HG03196 (cell line): ENCODE measurements around the gene ANKUB1.

Experiments used
- ATAC-seq: cut with Tn5 transposase; IDR thresholded peaks from one replicate; pipeline ENCODE4 v1.9.1; 2021; ENCODE audit not compliant: unreplicated experiment

Gene ANKUB1

GRCh38 chr3:149765762-149766334 lies 26.5 kb downstream of the ANKUB1 start:
- ATAC-seq: no peak

DNA sequence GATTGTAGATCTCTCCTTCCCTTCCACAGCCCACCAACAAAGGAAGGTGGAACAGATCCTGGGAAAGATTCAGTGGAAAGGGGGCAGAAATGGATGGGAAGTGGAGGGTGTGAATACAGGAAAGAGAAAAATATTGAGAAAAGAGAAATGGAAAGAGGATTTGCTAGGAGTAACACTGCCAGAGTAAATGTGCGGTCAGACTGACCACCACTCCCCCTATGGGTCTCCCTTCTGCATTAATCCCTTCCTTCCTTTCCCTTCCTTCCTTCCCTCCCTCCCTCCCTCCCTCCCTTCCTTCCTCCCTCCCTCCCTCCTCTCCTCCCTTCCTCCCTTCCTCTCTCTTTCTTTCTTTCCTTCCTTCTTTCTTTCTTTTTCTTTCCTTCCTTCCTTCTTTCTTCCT lies 28.1 kb downstream of the ANKUB1 start:
- no peak for ATAC-seq

GRCh38 chr3:149763565-149764195 lies 28.7 kb downstream of the ANKUB1 start:
- ATAC-seq: no peak

GRCh38 chr3:149753717-149754116 lies 38.6 kb downstream of the ANKUB1 start:
- no peak for ATAC-seq

- ATAC-seq: peak; percentile 10
Observed at GRCh38 chr3:149752788-149753136, 39.6 kb downstream of the ANKUB1 start.

DNA sequence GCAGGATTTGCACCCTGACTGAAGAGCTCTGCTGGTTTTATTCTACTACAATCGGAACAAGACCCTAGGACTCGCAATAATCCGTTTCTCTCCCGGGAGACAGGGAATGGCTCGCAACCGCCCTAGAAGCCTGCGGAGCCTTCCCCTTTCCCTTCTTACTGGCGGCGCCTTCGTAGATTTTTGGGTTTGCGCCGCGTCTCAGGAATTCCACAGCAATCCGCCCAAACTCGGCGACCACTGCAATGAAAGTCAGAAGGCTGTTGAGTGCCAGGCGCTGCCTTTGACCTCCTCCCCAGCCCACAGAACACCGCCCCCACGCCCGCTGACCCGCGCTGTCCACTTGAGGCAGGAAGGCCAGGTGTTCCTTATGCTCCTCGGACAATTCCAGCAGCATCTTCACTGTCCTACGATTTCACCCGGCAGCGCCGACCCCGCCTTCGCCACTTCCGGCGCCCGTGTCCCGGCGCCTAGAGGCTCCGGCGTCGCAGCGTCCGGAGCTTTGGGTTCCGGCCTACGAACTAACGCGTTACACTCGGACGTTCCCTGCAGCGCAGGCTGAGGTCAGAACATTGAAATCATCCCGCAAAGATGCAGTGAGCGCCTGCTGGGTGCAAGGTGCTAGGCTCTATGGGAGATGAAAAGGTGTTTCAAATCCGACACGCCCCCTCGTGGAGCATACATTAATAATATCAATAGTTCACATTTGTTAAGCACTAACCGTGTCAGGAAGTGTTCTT lies 40.1 kb downstream of the ANKUB1 start, which contains the start of gene COMMD2:
Gene COMMD2, minus strand, starts transcription at position 439 of the 737 bp plus-strand sequence. Its CDS starts 45 bp downstream, at position 394.
- ATAC-seq: peak; percentile 98

DNA sequence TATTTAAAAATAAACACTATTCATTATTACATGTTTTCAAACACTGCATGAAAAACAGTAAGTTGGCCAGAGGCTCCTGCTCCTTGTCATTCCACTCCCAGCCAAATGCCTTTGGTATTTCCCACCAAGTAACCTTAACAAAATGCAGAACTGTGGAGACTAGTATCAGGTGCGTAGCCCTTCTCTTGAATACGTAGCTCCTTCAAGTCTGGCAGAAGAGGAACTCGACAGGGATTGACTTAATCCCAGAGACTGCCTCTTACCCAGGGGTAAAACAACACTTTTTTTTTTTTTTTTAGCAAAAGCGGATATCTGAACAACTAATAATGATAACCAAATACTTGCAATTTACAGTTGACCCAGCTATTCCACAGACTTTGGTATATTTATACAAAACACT lies 40.8 kb downstream of the ANKUB1 start:
- ATAC-seq: no peak

DNA sequence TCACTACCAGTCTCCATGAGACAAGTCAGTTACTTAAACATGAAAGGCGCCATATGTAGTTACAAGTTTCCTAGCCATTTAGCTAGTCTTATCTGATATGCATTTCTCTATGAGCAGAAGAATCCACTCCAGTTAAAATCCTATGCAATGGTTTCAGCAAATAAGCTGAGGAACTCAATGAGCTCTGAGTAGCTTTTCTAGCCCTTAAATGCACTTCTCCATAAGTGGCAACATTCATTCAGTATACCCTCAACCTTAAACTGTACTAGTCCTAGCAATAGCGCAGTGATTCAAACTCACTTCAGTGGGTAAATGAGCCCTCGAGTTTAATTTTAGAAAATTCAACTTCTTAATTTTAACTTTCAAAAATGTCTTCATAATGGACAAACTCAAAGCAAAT lies 47.7 kb downstream of the ANKUB1 start:
- no peak for ATAC-seq

- no peak for ATAC-seq
Observed at GRCh38 chr3:149744151-149744550, 48.2 kb downstream of the ANKUB1 start.

DNA sequence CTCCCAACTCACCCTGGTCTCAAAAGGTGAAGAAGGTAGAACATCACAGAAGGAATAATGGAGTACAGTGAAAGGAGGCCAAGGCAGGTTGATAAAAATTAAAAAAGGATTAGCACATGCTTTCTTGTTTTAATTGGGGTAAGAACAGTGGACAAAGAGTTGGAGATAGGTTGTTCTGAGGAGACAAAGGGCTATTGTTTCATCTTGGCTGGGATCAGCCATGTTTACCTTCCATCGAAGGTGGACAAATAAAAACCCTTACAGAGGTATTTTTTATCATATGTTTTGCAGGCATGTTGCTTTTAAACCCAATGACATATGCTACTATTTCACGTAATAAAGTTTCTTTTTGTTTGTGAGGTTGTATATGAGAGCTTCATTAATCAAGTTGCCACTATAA lies 53.0 kb downstream of the ANKUB1 start:
- ATAC-seq: no peak

DNA sequence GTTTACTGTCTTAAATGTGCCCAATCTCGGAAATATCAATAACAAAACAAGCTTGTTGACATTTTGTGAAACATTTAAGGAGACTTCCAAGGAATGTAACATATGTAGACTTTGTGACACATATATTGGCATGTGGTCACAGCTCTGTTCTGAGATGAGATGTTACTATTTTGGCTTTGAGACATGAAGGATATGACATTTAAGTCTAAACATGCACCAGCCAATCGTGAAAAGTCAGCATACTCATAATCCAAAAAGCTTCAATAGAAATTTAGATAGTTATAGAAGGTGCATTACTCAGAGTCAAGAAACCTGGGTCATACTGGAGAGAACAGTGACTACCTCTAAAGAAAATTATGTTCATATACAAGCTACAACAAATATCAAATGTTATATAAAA lies 53.5 kb downstream of the ANKUB1 start:
- ATAC-seq: no peak

- no peak for ATAC-seq
Observed at GRCh38 chr3:149736953-149737205, 55.5 kb downstream of the ANKUB1 start.

DNA sequence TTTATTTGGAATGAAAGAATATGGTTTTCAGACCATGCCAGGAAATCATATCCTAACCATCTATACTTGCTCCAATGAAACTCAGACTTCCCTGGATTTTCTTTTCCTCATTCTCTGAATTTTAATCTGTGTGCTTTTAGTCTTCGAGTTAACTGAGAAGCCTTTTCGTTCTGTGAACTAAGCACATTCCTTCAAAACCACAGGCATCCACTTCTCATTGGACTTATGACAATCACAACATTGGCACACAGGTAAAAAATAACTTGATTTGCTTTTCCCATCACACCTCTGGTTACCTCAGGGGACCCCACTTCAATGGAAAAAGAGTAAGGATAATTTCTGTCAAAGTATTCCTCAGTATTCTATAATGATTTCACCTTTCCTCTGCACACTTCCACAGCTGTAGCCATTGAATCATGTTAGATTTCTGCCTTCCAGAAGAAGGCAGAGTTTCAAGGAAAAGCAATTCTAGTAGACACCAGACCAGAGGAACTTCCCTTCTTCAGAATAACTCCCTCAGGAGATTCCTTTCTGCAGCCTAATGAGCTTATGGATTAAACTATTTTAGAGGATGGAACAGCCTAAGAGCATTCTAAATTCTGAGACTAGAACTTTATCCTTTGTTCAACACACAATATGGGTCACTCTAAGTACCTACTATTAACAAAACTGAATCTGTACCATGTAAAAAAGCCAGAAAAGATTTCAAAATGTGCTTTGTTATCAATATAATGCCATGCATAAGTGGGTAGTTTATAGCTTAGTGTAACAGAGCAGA lies 56.0 kb downstream of the ANKUB1 start:
- no peak for ATAC-seq

- ATAC-seq: no peak
Observed at GRCh38 chr3:149732234-149732633, 60.1 kb downstream of the ANKUB1 start.

- no peak for ATAC-seq
Observed at GRCh38 chr3:149727656-149728055, 64.7 kb downstream of the ANKUB1 start.

DNA sequence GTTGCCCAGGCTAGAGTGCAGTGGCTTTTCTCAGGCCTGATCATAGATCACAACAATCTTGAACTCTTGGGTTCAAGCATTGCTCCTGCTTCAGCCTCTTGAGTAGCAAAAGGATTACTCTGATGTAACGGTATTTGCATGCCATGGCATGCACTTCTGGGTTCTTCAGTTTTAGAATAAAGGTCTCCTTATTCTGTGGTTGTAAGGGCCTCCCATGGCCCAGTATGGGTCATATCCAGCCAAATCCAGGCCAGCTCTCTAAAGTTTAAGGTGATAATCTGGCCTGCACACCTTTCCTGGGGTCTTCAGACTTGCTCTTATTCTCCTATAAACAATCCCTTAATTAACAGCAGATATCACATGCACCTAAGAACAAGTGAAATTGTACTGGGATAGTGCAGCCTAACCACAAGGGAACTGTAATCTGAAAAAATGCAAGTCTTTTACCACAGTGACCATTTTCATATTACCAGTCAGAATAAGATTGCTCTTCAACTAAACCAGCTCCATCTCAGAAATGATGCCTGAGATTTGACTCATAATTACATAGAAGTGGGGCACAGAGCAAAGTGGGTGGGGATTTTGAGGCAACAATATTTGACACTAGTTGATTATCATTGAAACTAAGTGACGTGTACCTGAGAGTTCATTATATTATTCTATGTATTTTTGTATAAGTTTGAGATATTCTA lies 65.5 kb downstream of the ANKUB1 start:
- peak; percentile 53 for ATAC-seq

DNA sequence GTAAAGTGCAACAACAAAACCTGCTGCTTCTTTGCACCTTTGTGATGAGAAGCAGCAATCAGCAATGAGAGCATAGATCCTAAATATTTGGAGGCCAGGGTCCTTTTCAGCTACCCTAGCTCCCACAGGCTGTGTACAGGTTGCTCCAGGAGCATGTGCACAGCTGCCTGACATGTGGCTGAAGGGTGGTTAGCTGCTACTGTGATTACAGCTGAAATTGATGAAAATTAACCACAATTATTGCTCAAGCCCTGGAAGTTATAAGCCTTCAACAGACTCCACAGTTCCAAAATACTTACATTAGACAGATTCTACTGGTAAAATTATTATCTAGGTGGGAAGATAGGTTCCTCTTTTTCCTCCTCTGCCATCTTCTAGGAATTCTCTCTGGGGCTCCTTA lies 68.6 kb downstream of the ANKUB1 start:
- ATAC-seq: no peak

GRCh38 chr3:149720918-149721317 lies 71.4 kb downstream of the ANKUB1 start:
- ATAC-seq: no peak

DNA sequence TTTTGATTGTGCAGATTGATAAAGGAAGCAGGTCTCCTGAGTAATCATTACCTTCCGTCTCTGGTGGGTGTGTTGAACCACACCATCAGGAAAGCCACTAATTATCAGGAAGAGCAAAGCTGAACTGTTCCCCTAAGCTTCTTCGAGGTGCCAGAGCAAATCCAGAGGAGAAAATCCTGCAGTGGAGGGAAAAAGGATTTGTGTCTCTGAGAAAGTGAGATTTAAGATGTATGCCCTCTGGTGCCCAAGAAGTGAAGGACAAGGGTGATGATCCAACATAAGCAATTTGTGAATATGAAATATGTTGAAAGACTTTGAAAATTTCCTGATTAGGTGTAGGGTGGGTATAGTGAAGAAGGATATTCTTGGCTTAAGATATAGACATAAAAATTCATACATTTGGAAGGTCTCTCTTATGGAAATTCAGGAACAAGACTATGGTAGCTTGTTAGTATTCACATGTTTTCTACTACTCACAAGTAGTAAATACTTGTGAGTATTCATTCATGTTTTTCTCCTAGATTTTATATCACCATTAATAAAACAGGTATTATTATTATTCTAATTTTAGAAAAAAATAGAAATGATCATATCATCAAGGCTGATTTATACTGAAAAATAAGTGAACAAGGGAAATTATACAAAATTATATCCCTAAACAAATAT lies 74.8 kb downstream of the ANKUB1 start:
- no peak for ATAC-seq

DNA sequence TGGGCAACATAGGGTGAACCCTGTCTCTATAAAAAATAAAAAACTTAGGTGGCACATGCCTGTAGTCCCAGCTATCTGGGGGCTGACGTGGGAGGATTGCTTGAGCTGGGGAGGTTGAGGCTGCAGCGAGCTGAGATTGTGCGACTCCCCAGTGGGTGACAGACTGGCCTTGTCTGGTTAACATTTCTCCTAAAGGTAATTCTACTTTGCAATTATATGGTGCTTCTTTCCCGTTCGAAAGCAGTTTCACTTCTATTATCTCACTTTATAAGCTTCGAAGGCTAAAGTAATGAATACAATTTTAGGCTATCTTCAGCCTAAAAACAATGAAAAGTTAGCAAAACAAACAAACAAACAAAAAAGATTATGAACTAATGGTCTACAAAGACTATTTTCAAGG lies 75.4 kb downstream of the ANKUB1 start:
- ATAC-seq: no peak

- no peak for ATAC-seq
Observed at GRCh38 chr3:149715247-149715646, 77.1 kb downstream of the ANKUB1 start.
